ENCODE results near the gene TRAPPC12.
"Not testable (repeated sequence)": the region's sequence is repeated elsewhere in the genome, so short reads cannot be mapped to it uniquely, and the experiment has no call there.

DNA sequence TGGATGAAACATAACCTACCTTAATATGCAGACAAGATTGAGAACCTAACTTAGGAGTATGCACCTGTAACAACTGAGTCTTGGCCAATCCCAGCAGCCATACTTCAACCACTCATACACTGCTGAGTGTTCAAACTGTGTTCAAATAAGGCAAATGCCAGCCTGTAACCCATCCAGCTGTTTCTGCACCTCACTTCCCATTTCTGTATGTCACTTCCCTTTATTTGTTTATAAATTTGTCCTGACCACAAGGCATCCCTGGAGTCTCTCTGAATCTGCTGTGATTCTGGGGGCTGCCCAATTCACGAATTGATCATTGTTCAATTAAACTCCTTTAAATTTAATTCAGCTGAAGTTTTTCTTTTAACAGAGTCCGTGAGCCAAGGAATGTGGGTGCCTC, 22.0 kb upstream of the TRAPPC12 start:
- TF ChIP-seq POLR2A (IDR thresholded peaks at IDR 0.05); POLR2AphosphoS5 (IDR thresholded peaks at IDR 0.05; ENCODE audit: insufficient read depth in 1 of 2, low read depth in 1 of 2): not testable (repeated sequence)
- TF ChIP-seq, protein P1, sequence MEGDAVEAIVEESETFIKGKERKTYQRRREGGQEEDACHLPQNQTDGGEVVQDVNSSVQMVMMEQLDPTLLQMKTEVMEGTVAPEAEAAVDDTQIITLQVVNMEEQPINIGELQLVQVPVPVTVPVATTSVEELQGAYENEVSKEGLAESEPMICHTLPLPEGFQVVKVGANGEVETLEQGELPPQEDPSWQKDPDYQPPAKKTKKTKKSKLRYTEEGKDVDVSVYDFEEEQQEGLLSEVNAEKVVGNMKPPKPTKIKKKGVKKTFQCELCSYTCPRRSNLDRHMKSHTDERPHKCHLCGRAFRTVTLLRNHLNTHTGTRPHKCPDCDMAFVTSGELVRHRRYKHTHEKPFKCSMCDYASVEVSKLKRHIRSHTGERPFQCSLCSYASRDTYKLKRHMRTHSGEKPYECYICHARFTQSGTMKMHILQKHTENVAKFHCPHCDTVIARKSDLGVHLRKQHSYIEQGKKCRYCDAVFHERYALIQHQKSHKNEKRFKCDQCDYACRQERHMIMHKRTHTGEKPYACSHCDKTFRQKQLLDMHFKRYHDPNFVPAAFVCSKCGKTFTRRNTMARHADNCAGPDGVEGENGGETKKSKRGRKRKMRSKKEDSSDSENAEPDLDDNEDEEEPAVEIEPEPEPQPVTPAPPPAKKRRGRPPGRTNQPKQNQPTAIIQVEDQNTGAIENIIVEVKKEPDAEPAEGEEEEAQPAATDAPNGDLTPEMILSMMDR (IDR thresholded peaks at IDR 0.05), result not testable (repeated sequence)

Measured in vagina (tissue), 2 donors.